SK-N-SH (cell line): ENCODE measurements around the gene SNED1.

ENCODE experiments used
- EP300 ChIP-seq, 2 experiments: IDR thresholded peaks; 2 replicates each; pipeline versions ENCODE4 v1.4.0 to v1.6.1; 2012; ENCODE audit warnings: borderline replicate concordance in 1 of 2, low read depth in 1 of 2, low read length in 1 of 2
- EZH2phosphoT487 ChIP-seq: fragments of 200-600 bp; sonication (generic); IDR thresholded peaks from 2 replicates; pipeline ENCODE4 v1.6.1; 2017; ENCODE audit warnings: low read depth, mixed run types, mild to moderate bottlenecking, antibody characterized with exemption, moderate library complexity, borderline replicate concordance
- JUND ChIP-seq: IDR thresholded peaks from 2 replicates; pipeline ENCODE4 v1.4.0; 2012
- NFIC ChIP-seq: IDR thresholded peaks from 2 replicates; pipeline ENCODE4 v1.4.0; 2012; ENCODE audit warnings: borderline replicate concordance
- POLR2AphosphoS5 ChIP-seq: IDR thresholded peaks from 2 replicates; pipeline ENCODE4 v1.6.1; 2012; ENCODE audit warnings: low read depth, low read length
- RAD21 ChIP-seq: IDR thresholded peaks from 2 replicates; pipeline ENCODE4 v1.6.1; 2012; ENCODE audit warnings: mild to moderate bottlenecking, low read length
- SIN3A ChIP-seq: IDR thresholded peaks from 2 replicates; pipeline ENCODE4 v1.6.1; 2012; ENCODE audit warnings: low read depth, mild to moderate bottlenecking, low read length, moderate library complexity, borderline replicate concordance
- TF ChIP-seq, protein P1 (sequence below): IDR thresholded peaks from 2 replicates; pipeline ENCODE4 v1.4.0; 2012; ENCODE audit warnings: low read depth, borderline replicate concordance
- TF ChIP-seq, protein P2 (sequence below): fragments of 200-600 bp; sonication (generic); IDR thresholded peaks from 2 replicates; pipeline ENCODE4 v1.6.1; 2017; ENCODE audit warnings: antibody characterized with exemption, mild to moderate bottlenecking, moderate library complexity
- TF ChIP-seq, protein P3 (sequence below): IDR thresholded peaks from 2 replicates; pipeline ENCODE4 v1.4.0; 2012; ENCODE audit warnings: low read depth

DNA sequence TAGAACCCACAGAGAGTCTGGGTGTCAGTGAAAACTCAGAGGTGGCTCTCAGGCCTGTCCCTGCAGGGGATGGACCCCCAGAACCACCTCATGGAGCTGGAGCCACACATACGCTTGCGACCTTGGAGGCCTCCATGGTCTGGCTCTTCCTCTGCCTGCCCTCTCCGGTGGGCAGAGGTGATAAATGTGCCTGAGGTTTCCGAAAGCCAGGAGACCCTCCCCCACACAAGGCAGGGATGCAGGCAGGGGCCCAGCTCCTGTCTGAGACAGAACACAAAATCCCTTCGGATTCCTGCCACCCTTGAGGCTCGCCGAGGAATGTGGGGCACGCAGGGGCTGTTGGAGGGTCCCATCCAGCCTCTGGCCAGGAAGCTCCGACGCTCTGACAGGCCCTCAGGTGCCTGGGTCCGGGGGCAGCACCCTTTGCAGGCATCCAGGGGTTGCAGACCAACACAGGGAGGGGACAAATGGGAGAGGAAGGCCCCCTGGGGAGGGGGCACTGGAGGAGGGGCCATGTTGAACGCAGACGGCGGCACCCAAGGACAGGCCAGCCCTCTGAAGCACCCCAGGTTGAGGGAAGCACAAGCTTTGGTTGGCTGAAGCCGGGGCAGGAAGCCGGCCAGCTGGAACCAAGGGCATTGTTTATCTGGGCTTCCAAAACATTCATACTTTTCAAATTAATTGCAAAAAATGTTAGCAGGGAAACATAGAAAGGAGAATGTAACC is 4.1 kb upstream of the SNED1 start:
- TF ChIP-seq, protein P1, sequence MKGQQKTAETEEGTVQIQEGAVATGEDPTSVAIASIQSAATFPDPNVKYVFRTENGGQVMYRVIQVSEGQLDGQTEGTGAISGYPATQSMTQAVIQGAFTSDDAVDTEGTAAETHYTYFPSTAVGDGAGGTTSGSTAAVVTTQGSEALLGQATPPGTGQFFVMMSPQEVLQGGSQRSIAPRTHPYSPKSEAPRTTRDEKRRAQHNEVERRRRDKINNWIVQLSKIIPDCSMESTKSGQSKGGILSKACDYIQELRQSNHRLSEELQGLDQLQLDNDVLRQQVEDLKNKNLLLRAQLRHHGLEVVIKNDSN = no peak
- TF ChIP-seq POLR2AphosphoS5 (no peak), EP300 (IDR thresholded peaks at IDR 0.05; ENCODE audit: borderline replicate concordance in 1 of 2, low read depth in 1 of 2, low read length in 1 of 2) (no peak), RAD21 (no peak), JUND (no peak), NFIC (no peak), SIN3A (no peak), EZH2phosphoT487 (no peak)
- TF ChIP-seq, protein P2, sequence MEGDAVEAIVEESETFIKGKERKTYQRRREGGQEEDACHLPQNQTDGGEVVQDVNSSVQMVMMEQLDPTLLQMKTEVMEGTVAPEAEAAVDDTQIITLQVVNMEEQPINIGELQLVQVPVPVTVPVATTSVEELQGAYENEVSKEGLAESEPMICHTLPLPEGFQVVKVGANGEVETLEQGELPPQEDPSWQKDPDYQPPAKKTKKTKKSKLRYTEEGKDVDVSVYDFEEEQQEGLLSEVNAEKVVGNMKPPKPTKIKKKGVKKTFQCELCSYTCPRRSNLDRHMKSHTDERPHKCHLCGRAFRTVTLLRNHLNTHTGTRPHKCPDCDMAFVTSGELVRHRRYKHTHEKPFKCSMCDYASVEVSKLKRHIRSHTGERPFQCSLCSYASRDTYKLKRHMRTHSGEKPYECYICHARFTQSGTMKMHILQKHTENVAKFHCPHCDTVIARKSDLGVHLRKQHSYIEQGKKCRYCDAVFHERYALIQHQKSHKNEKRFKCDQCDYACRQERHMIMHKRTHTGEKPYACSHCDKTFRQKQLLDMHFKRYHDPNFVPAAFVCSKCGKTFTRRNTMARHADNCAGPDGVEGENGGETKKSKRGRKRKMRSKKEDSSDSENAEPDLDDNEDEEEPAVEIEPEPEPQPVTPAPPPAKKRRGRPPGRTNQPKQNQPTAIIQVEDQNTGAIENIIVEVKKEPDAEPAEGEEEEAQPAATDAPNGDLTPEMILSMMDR = no peak
- TF ChIP-seq, protein P3, sequence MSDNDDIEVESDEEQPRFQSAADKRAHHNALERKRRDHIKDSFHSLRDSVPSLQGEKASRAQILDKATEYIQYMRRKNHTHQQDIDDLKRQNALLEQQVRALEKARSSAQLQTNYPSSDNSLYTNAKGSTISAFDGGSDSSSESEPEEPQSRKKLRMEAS = no peak
